Glutamatergic neuron (in vitro differentiated cells): ENCODE results near the gene FBXO44. TPM values are rescaled to one million over a fixed set of nuclear protein-coding genes. Genes with fewer than 3 reads are reported as not detected.

Experiments used
- DNase-seq: peaks from one replicate; pipeline ENCODE4 v3.0.0; 2022
- H3K27ac Mint-ChIP-seq: one replicate; pipeline ENCODE4 v1.8.0; 2020; ENCODE audit warnings: mild to moderate bottlenecking, mixed read lengths, inconsistent platforms; ENCODE audit not compliant: unreplicated experiment
- H3K27me3 Mint-ChIP-seq: one replicate; pipeline ENCODE4 v1.8.0; 2020; ENCODE audit warnings: mild to moderate bottlenecking, moderate library complexity, mixed read lengths, inconsistent platforms; ENCODE audit not compliant: unreplicated experiment
- H3K36me3 Mint-ChIP-seq: one replicate; pipeline ENCODE4 v1.8.0; 2020; ENCODE audit warnings: mild to moderate bottlenecking, mixed read lengths, inconsistent platforms; ENCODE audit not compliant: unreplicated experiment
- H3K4me1 Mint-ChIP-seq: one replicate; pipeline ENCODE4 v1.8.0; 2020; ENCODE audit warnings: mild to moderate bottlenecking, low read depth, mixed read lengths, inconsistent platforms; ENCODE audit not compliant: unreplicated experiment
- H3K4me3 Mint-ChIP-seq: one replicate; pipeline ENCODE4 v1.8.0; 2020; ENCODE audit warnings: mild to moderate bottlenecking, mixed read lengths, inconsistent platforms; ENCODE audit not compliant: unreplicated experiment
- H3K9me3 Mint-ChIP-seq: one replicate; pipeline ENCODE4 v1.8.0; 2020; ENCODE audit warnings: mild to moderate bottlenecking, moderate library complexity, mixed read lengths, inconsistent platforms; ENCODE audit not compliant: unreplicated experiment
- CTCF ChIP-seq: fragments of 200-600 bp; sonication (generic); IDR thresholded peaks from one replicate; pipeline ENCODE4 v1.5.0; 2021; ENCODE audit not compliant: partially characterized antibody, unreplicated experiment
- total RNA-seq: library from RNA; stranded (reverse); fragmentation: NEBNext Ultra II Directional; extraction: Animal tissue kit (Norgen Biotek cat#: 25700); gene quantifications from one replicate; pipeline ENCODE4 v1.2.1, GENCODE V29; 2021; ENCODE audit not compliant: unreplicated experiment

Gene FBXO44
- total RNA-seq, 1 donor from 2014 or later, result 51.7 TPM

GRCh38 chr1:11695861-11696260, 41.2 kb downstream of the FBXO44 start:
- Mint-ChIP-seq H3K27ac (no peak overlapping the region), H3K4me1 (peaks cover 28% of the 10 kb centered on the region), H3K27me3 (peaks cover 12% of the 10 kb centered on the region), H3K4me3 (peak overlapping the region; percentile 42), H3K9me3 (peaks cover 5% of the 10 kb centered on the region), H3K36me3 (no peaks in the 10 kb centered on the region)
- no peak for DNase-seq
- no peak for TF ChIP-seq CTCF

- DNase-seq, result no peak
- no peak overlapping the region for H3K4me3 Mint-ChIP-seq
- H3K4me1 Mint-ChIP-seq, result peaks cover 33% of the 10 kb centered on the region
- TF ChIP-seq CTCF, result no peak
- H3K9me3 Mint-ChIP-seq, result peaks cover 2% of the 10 kb centered on the region
- H3K27ac Mint-ChIP-seq, result peak overlapping the region; percentile 57
- peaks cover 9% of the 10 kb centered on the region for H3K27me3 Mint-ChIP-seq
- no peaks in the 10 kb centered on the region for H3K36me3 Mint-ChIP-seq
Observed at GRCh38 chr1:11697188-11697892, 42.7 kb downstream of the FBXO44 start.

DNA sequence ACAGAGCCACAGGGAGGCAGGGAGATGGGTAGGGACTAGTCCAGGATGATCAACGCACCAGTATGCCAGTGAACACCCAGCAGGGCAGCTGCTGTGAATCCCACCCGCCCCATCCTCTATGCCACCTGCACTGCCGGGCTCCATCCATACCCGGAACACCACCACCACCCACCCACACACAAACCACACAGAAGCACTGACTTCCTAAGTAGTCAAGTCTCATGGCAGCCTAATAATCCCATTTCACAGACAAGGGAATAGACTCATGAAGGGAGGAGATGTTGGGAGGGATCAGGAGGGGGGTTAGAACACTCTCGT, 43.2 kb downstream of the FBXO44 start:
- peak overlapping the region; percentile 57 for H3K27ac Mint-ChIP-seq
- DNase-seq, result no peak
- H3K36me3 Mint-ChIP-seq, result no peaks in the 10 kb centered on the region
- H3K27me3 Mint-ChIP-seq, result peaks cover 8% of the 10 kb centered on the region
- no peak overlapping the region for H3K4me3 Mint-ChIP-seq
- peaks cover 33% of the 10 kb centered on the region for H3K4me1 Mint-ChIP-seq
- no peak for TF ChIP-seq CTCF
- H3K9me3 Mint-ChIP-seq, result peaks cover 2% of the 10 kb centered on the region

DNA sequence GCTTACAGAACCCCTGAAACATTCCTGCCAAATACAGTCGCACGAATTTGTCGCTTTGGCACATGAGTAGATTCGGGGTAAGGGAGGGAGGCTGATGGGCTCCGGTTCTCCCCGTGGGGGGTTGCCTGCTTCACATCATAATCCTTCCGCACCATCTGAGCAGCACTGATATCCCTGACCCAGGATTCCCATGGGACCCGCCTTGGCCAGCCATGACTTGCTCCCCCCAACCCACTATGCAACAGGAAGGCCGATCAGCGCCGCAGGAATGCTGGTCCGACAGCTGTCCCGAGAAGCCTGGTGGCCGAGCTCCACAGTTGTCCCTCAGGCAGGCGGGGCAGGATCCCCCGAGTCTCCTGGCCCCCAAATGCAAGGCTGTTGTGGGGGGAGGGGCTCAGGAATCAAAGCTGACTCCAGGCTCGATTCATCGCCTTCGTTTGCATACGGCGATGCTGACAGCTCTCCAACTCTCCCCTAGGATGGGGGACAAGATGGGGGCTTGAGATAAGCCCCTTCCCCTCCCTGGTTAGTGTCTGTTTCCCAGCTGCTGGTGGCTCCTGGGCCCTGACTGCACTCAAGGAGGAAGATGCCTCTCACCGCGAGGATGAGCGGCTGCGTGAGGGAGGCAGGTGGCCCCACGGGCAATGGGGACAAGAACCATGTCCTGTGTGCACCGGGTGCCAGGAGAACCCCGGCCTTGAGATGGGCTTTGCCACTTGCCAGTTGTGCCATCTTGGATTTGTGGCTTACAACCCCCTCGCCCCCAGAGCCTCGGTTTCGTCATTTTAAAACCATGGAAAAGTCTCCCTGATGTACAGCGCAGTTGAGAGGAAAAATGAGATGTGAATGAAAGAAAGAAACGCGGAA, 46.2 kb downstream of the FBXO44 start:
- H3K9me3 Mint-ChIP-seq, result peaks cover 1% of the 10 kb centered on the region
- no peaks in the 10 kb centered on the region for H3K27me3 Mint-ChIP-seq
- TF ChIP-seq CTCF, result no peak
- no peaks in the 10 kb centered on the region for H3K36me3 Mint-ChIP-seq
- H3K4me1 Mint-ChIP-seq, result peaks cover 46% of the 10 kb centered on the region
- H3K27ac Mint-ChIP-seq, result peak overlapping the region; percentile 88
- DNase-seq, result peak; percentile 87
- peak overlapping the region; percentile 79 for H3K4me3 Mint-ChIP-seq

DNA sequence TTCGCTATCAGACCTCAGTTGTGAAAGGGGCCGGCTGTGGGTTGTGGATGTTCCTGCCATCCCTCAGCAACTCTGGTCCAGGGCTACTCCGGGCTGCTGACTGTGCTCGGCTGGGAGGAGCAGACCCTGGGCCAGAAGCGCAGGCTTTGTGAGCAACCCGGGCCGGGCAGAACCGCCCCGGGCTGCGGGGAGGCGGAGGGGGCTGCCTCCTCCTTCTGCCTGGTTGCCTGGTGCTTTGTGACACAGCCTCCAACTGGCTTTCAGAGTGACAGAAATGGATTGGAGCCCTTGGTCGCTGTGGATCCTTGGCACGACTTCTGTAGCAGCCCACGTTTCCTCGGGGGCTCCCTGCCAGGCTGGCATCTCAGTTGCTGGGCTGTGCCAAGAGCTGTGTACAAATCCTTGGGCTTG, 46.9 kb downstream of the FBXO44 start:
- peaks cover 1% of the 10 kb centered on the region for H3K9me3 Mint-ChIP-seq
- H3K36me3 Mint-ChIP-seq, result no peaks in the 10 kb centered on the region
- no peak for DNase-seq
- peak overlapping the region; percentile 79 for H3K4me3 Mint-ChIP-seq
- peak overlapping the region; percentile 88 for H3K27ac Mint-ChIP-seq
- H3K4me1 Mint-ChIP-seq, result peaks cover 48% of the 10 kb centered on the region
- TF ChIP-seq CTCF, result no peak
- no peaks in the 10 kb centered on the region for H3K27me3 Mint-ChIP-seq
